RCC 7860 (cell line): Measurements from ENCODE around the gene ELF4.
A peak's percentile ranks its signal among the peaks of the same experiment; 100 is the strongest.

ENCODE experiments used
- DNase-seq: peaks from one replicate; pipeline ENCODE4 v3.0.0-alpha.2; 2015; ENCODE audit warnings: low spot score
- FAIRE-seq: peaks from 2 replicates; lab custom pipeline; 2012; peaks lifted over from hg19 to GRCh38; lab: Jason Lieb, UNC

Gene ELF4

GRCh38 chrX:130051176-130051845 lies 59.0 kb downstream of the ELF4 start:
- FAIRE-seq (no peak), DNase-seq (no peak)

DNA sequence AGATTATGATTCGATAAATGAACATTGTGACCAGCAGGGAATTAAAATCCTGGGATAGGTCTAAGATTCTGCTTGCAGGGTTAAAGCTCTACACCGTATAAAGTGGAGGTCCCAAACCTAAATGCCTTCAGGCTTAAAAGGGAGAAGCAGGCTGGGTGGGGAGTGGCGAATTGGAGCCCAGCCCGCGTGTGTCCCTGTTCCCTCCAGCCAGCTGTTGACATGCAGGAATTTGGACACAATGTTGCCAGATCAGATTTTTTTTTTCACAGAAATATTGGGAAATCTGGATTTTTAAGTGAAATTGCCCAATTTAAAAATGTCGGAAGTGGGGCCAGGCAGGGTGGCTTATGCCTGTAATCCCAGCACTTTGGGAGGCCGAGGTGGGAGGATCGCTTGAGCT lies 60.5 kb downstream of the ELF4 start:
- no peak for FAIRE-seq
- DNase-seq: no peak

GRCh38 chrX:130048686-130049222 lies 61.5 kb downstream of the ELF4 start:
- no peak for DNase-seq
- no peak for FAIRE-seq

DNA sequence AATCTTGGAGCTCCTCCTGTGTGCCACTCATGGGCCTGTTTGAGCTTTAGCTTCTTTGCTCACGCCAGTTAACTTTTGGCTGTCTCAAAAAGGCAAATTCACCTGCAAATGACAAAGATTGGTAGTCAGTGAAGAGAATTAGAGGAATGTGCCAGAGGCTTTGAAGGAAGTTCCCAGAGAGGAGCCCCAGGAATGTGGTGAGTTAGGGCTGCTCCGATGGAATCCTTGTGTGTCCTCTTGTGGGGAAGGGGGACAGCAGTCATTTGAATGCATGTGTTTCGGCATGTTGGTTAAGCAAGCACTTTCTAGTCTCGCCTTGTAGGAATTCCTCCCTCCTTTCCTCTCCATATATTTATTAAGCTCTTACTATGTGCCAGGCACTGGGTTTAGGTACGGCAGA lies 62.9 kb downstream of the ELF4 start:
- no peak for FAIRE-seq
- DNase-seq: no peak

DNA sequence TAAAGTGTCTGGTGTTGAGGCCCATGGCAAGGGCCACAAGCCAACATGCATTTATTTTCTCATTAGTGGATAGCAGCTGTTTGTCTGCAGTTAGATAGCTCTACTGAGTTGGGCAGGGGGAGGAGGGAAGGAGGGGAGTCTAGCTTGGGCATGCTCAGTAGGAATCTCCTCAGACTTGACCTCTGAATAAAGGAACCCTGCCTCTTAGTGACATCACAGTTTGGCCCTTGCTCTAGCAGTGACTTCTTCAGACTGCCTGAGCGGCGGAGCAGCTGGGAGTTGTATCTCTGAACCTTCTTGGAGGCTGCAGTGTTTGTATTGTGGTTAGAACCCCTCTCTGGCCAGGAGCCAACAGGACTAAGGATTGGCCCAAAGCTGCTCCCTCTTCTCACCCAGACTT lies 70.5 kb downstream of the ELF4 start:
- FAIRE-seq (no peak), DNase-seq (no peak)

GRCh38 chrX:130034178-130034577 lies 76.1 kb downstream of the ELF4 start:
- no peak for DNase-seq
- FAIRE-seq: no peak

GRCh38 chrX:130032552-130032951 lies 77.7 kb downstream of the ELF4 start:
- FAIRE-seq: no peak

GRCh38 chrX:130030826-130031225 lies 79.5 kb downstream of the ELF4 start:
- FAIRE-seq (no peak), DNase-seq (no peak)

More at GRCh38 chrX:130032552-130032951, 77.7 kb downstream of the ELF4 start:
- no peak for DNase-seq

- no peak for DNase-seq
- FAIRE-seq: no peak
These were observed 82.1 kb downstream of the ELF4 start for GRCh38 chrX:130028196-130028595.

- no peak for FAIRE-seq
- DNase-seq: no peak
These were observed 82.7 kb downstream of the ELF4 start for GRCh38 chrX:130027569-130027968.

DNA sequence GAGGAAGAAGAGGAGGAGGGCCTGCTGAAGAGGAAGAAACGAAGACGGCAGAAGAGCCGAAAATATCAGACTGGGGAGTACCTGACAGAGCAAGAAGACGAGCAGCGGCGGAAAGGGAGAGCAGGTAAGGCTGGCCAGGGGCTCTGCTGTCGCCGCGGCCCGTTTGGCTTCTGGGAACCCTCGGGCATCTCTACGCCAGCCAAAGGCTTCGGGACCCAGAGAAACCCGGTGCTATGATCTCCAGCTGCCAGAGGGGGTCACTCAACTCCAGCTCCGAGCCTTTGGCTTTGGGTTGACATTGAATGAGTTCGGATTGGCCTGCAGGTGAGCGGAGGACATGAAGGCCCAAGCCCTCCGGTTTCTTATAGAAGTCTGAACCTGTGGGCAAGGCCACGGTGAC lies 85.0 kb downstream of the ELF4 start:
- DNase-seq (no peak), FAIRE-seq (no peak)

- DNase-seq: peak; percentile 8
- FAIRE-seq: no peak
These were observed 86.2 kb downstream of the ELF4 start for GRCh38 chrX:130024127-130024526.

DNA sequence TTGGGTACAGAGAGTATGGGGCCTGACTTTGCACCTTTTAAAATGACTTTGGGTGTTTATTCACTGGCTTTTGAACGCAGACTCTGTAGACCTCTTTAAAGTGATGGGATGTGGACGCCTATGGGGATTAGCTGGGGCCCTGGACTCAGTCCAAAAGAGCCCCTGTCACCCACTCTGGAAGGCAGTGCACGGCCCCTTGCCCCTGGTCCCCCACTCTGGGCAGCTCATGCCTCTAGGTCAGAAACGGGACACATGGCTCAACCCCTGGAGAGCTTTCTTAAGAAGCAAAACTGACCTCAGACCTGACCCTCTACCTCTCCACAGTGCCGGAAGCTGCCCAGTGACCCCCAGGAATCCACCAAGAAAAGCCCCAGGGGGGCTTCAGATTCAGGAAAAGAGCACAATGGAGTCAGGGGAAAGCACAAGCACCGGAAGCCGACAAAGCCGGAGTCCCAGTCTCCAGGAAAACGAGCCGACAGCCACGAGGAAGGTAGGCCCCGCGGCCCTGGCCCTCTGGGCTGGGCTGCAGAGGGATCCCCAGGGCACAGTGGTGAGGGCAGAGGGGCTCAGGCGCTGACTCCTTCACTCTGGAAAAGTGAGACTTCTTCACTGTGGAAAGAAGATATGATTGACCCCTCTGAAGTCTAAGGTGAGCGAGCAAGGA lies 89.5 kb downstream of the ELF4 start:
- no peak for FAIRE-seq
- DNase-seq: no peak

- DNase-seq: no peak
- FAIRE-seq: no peak
These were observed 92.2 kb downstream of the ELF4 start for GRCh38 chrX:130018143-130018542.

GRCh38 chrX:130015181-130015580 lies 95.1 kb downstream of the ELF4 start:
- DNase-seq (no peak), FAIRE-seq (no peak)
